Activated CD4-positive, alpha-beta T cell treated with anti-CD3 and anti-CD28 coated beads for 36 hours (primary cell): ENCODE results near the gene CACNA2D3. TPM values are rescaled to one million over a fixed set of nuclear protein-coding genes. Genes with fewer than 3 reads are reported as not detected.
"Not testable (repeated sequence)": the region's sequence is repeated elsewhere in the genome, so short reads cannot be mapped to it uniquely, and the experiment has no call there.

Experiments
- ATAC-seq: fragments of 200-7000 bp; cut with Tn5 transposase; one replicate; pipeline ENCODE4 v1.10.0; 2021; ENCODE audit warnings: mild to moderate bottlenecking, moderate library complexity
- CTCF ChIA-PET: fragments of 350-600 bp; sonication (Branson Sonifier 250); formaldehyde crosslinking; loops from one replicate; lab custom pipeline; 2021; ENCODE audit warnings: antibody characterized with exemption; lab: Charles Lee
- POLR2A ChIA-PET: fragments of 350-600 bp; sonication (Branson Sonifier 250); formaldehyde crosslinking; loops from one replicate; lab custom pipeline; 2021; ENCODE audit warnings: antibody characterized with exemption, inconsistent platforms; lab: Charles Lee
- DNase-seq: peaks from one replicate; pipeline ENCODE4 v3.0.0-alpha.2; 2020
- H3K27ac Mint-ChIP-seq: one replicate; pipeline ENCODE4 v1.8.0; 2021; ENCODE audit warnings: mixed read lengths
- H3K27me3 Mint-ChIP-seq: one replicate; pipeline ENCODE4 v1.8.0; 2021; ENCODE audit warnings: mixed read lengths
- H3K36me3 Mint-ChIP-seq: one replicate; pipeline ENCODE4 v1.8.0; 2021; ENCODE audit warnings: low read depth, mixed read lengths
- H3K4me1 Mint-ChIP-seq: one replicate; pipeline ENCODE4 v1.8.0; 2021; ENCODE audit warnings: mixed read lengths
- H3K4me3 Mint-ChIP-seq: one replicate; pipeline ENCODE4 v1.8.0; 2021; ENCODE audit warnings: mild to moderate bottlenecking, moderate library complexity, mixed read lengths
- H3K9me3 Mint-ChIP-seq: one replicate; pipeline ENCODE4 v1.8.0; 2021; ENCODE audit warnings: low read depth, mixed read lengths
- intact Hi-C, 2 experiments: fragments of 100-400 bp; cut with DNase I in 1 of 2; cut with micrococcal nuclease in 1 of 2; formaldehyde crosslinking; loops; one replicate each; pipeline versions ENCODE4 v1.14.2 to v1.15.1; 2022 to 2024; cut with DNase I, micrococcal nuclease
- total RNA-seq, 2 experiments: library from RNA; stranded (reverse); gene quantifications; one replicate each; pipeline ENCODE4 v1.2.3, GENCODE V29; 2021

Gene CACNA2D3
- total RNA-seq, 2 experiments from 2014 or later, result not detected

DNA sequence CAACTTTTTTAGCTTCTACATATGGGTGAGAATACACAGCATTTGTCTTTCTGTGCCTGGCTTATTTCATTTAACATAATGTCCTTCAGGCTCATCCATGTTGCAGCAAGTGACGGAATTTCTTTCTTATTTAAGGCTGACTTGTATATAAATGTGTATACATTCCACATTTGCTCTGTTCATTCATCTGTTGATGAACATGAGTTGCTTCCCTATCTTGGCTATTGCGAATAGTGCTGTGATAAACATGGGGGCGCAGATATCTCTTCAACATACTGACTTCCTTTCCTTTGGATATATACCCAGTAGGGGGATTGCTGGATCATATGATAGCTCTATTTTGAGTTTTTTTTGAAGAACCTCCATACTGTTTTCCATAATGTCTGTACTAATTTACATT is 332.5 kb downstream of the CACNA2D3 start:
- Mint-ChIP-seq H3K4me1 (no peaks in the 10 kb centered on the region), H3K36me3 (no peaks in the 10 kb centered on the region), H3K27ac (no peak overlapping the region), H3K9me3 (peaks cover 14% of the 10 kb centered on the region), H3K4me3 (no peak overlapping the region), H3K27me3 (peaks cover 4% of the 10 kb centered on the region)
- intact Hi-C loops, result no loop called here
- ATAC-seq (no peak), DNase-seq (no peak)
- ChIA-PET CTCF (no interaction called here), POLR2A (no interaction called here)

DNA sequence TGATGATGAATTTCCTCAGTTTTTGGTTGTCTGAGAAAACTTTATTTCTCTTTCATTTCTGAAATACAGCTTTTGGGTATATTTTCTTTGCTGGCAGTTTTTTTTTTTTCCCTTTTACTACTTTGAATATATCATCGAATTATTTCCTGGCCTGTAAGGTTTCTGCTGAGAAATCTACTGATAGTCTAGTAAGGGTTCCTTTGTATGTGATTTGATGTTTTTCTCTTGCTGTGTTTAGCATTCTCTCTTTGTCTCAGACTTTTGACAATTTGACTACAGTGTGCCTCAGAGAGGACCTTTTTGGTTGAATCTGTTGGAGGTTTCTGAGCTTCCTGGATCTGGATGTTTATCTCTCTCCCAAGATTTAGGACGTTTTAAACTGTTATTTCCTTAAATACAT is 336.0 kb downstream of the CACNA2D3 start:
- Mint-ChIP-seq H3K36me3 (no peaks in the 10 kb centered on the region), H3K27me3 (peaks cover 2% of the 10 kb centered on the region), H3K27ac (no peak overlapping the region), H3K4me1 (no peaks in the 10 kb centered on the region), H3K9me3 (peaks cover 18% of the 10 kb centered on the region), H3K4me3 (no peak overlapping the region)
- ChIA-PET POLR2A (no interaction called here), CTCF (no interaction called here)
- DNase-seq (no peak), ATAC-seq (no peak)
- intact Hi-C loops, result no loop called here

DNA sequence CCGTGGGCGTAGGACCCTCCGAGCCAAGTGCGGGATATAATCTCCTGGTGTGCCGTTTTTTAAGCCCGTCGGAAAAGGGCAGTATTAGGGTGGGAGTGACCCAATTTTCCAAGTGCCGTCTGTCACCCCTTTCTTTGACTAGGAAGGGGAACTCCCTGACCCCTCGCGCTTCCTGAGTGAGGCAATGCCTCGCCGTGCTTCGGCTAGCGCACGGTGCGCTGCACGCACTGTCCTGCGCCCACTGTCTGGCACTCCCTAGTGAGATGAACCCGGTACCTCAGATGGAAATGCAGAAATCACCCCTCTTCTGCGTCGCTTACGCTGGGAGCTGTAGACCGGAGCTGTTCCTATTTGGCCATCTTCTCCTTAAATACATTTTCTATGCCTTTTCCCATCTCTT is 342.2 kb downstream of the CACNA2D3 start:
- DNase-seq, intact Hi-C loops, CTCF ChIA-PET: not testable (repeated sequence)

DNA sequence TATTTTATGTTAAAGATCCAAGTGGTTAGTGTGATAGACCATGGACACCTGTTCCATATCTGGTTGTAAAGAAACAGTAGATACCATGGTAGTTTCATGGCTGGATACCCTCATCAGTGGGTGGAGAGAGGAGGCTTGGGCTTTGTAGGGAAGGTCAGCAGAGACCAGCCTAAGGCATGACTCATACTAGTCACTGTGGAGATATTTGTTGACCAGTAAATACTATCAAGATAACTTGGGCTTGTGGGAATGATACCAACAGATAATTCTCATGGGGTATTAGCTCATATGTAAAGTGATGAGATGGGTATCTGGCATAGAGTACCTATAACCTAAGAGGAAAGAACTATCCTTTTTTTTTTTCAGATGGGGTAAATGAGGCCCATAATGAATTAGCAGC is 354.5 kb downstream of the CACNA2D3 start:
- intact Hi-C loops, result no loop called here
- H3K4me3 Mint-ChIP-seq, result no peak overlapping the region
- no peak for ATAC-seq

More for the DNA sequence above, 342.2 kb downstream of the CACNA2D3 start:
- H3K9me3 Mint-ChIP-seq, result peaks cover 26% of the 10 kb centered on the region
- POLR2A ChIA-PET, H3K4me3 Mint-ChIP-seq, H3K36me3 Mint-ChIP-seq, H3K27me3 Mint-ChIP-seq, ATAC-seq, H3K27ac Mint-ChIP-seq, H3K4me1 Mint-ChIP-seq: not testable (repeated sequence)

DNA sequence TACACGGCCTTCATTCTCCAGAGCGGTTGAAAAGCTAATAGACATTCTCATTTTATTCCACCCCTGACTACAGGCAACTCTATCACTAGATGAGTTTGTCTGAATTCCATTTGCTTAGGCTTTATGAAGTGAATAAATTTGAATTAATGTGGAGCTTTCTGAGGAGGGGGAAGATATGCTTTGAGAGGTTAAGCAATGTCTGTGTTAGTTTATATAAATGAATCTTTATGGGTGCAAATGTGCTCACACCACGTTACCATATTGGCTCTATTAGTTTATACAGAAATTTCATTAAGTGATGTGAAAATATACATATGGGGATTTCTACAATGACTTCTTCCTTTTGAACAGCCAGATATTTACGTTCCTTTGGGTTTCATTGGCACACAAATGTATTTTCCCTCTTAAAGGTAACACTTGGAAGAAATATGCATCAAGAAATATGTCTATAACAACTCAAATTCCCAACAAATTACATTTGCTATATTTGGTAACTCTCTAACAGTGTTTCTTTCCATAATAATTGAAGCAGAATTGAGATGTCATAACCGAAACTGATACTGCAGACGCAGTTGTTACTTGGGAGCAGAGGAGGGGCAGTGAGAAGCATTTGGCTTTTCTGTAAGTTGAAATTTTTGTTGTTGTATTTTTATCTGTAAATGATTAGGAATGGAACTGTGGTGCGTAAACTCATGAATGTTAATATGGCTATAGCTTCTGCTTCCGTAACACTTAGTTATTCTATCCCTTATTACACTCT is 359.4 kb downstream of the CACNA2D3 start:
- Mint-ChIP-seq H3K27me3 (peaks cover 2% of the 10 kb centered on the region), H3K4me3 (no peak overlapping the region), H3K4me1 (no peaks in the 10 kb centered on the region), H3K27ac (no peak overlapping the region), H3K9me3 (peaks cover 6% of the 10 kb centered on the region), H3K36me3 (peaks cover 2% of the 10 kb centered on the region)
- CTCF ChIA-PET, result no interaction called here
- no peak for DNase-seq
- POLR2A ChIA-PET, result no interaction called here
- ATAC-seq, result no peak
- intact Hi-C loops, result no loop called here

More for the DNA sequence above, 354.5 kb downstream of the CACNA2D3 start:
- H3K4me1 Mint-ChIP-seq, result no peaks in the 10 kb centered on the region
- H3K36me3 Mint-ChIP-seq, result peaks cover 2% of the 10 kb centered on the region
- POLR2A ChIA-PET, result no interaction called here
- peaks cover 18% of the 10 kb centered on the region for H3K9me3 Mint-ChIP-seq
- DNase-seq, result no peak
- CTCF ChIA-PET, result no interaction called here
- H3K27me3 Mint-ChIP-seq, result peaks cover 2% of the 10 kb centered on the region
- H3K27ac Mint-ChIP-seq, result no peak overlapping the region

DNA sequence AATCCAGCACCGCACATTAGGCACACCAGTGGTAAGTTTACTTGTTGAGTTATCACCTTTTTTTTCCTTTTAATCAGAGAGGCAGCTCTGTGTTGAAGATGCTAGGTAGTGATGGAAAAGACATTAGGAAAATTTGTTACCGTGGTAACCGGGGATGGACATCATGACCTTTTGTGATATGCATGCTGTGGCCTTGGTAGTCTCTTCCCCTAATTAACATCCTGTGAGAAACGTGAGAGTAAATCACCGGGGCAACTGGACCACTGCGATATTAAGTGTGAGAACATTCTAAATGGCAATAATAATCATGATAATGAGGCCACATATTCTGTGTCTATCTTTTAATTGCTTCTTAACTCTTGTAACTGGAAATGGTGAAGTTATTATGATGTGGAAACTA is 362.0 kb downstream of the CACNA2D3 start:
- ChIA-PET POLR2A (no interaction called here), CTCF (no interaction called here)
- Mint-ChIP-seq H3K27ac (no peak overlapping the region), H3K36me3 (no peaks in the 10 kb centered on the region), H3K4me3 (no peak overlapping the region), H3K9me3 (peaks cover 2% of the 10 kb centered on the region), H3K4me1 (no peaks in the 10 kb centered on the region), H3K27me3 (peaks cover 3% of the 10 kb centered on the region)
- ATAC-seq, result no peak
- no peak for DNase-seq
- intact Hi-C loops, result no loop called here

DNA sequence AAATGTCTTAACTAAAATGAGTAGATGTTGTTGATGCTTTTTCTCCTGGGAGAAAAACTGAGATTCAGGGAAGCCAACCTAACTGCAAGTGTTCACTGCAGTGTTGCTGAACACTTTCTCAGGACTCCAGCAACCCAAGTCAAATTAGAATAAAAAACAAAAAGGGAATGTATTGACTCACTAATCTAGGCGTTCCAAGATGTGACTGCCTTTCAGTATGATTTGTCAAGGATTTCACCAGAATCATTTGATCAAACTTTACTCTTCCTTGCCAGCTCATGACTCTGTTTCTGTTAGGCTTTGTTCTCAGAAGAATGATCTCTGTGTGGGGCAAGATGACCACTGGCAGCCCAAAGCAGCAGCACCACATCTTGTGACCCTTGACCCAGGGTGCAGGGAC is 364.0 kb downstream of the CACNA2D3 start:
- H3K4me1 Mint-ChIP-seq, result no peaks in the 10 kb centered on the region
- intact Hi-C loops, result no loop called here

DNA sequence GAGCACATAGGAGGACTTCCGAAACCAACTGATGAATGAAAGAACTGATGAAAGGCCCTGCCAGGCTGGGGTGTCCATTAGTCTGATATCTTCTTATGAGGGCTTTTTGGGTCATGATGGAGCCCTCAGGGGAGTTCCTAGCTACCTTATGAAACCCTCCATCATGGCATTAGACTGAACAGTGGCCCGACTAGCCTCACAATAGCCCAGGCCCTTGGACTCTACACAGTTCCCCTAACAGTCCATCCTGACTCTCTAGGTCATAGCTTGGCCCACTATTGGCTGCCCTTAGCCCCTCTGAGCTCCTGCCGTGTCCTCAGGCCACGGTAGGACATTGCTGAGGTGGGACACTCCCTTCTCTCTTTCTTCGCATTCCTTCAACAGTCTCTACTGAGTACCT is 365.9 kb downstream of the CACNA2D3 start:
- DNase-seq, result no peak
- intact Hi-C loops, result no loop called here
- no peaks in the 10 kb centered on the region for H3K36me3 Mint-ChIP-seq
- peaks cover 3% of the 10 kb centered on the region for H3K27me3 Mint-ChIP-seq
- H3K27ac Mint-ChIP-seq, result no peak overlapping the region
- peaks cover 2% of the 10 kb centered on the region for H3K9me3 Mint-ChIP-seq
- POLR2A ChIA-PET, result no interaction called here
- H3K4me3 Mint-ChIP-seq, result no peak overlapping the region
- CTCF ChIA-PET, result no interaction called here
- no peak for ATAC-seq
- H3K4me1 Mint-ChIP-seq, result no peaks in the 10 kb centered on the region

More for the DNA sequence above, 364.0 kb downstream of the CACNA2D3 start:
- peaks cover 2% of the 10 kb centered on the region for H3K9me3 Mint-ChIP-seq
- H3K27ac Mint-ChIP-seq, result no peak overlapping the region
- POLR2A ChIA-PET, result no interaction called here
- no peaks in the 10 kb centered on the region for H3K36me3 Mint-ChIP-seq
- ATAC-seq (no peak), DNase-seq (no peak)
- peaks cover 3% of the 10 kb centered on the region for H3K27me3 Mint-ChIP-seq
- CTCF ChIA-PET, result no interaction called here
- no peak overlapping the region for H3K4me3 Mint-ChIP-seq

DNA sequence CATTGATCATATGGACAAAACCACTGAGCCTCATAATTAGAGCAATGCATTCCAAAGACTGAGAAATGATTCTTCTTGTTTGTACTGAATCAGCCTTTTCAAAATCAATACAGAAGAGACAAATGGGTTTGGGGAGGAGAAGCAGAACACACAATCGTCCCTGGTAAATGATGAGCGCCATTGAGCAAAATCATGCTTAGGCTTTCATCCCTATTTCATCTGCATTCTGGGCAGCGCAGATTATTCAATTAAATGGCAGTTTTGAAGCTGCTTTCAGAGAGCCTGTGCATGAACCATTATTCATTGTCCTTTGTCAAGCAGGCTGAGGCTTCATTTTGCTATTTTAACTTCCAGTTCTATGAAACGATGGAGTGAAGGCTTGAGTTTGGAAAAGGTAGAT is 371.9 kb downstream of the CACNA2D3 start:
- ChIA-PET POLR2A (no interaction called here), CTCF (no interaction called here)
- intact Hi-C loops, result no loop called here
- no peak for ATAC-seq
- no peak overlapping the region for H3K27ac Mint-ChIP-seq
- no peak for DNase-seq
- no peak overlapping the region for H3K4me3 Mint-ChIP-seq
- H3K36me3 Mint-ChIP-seq, result no peaks in the 10 kb centered on the region
- peaks cover 9% of the 10 kb centered on the region for H3K9me3 Mint-ChIP-seq
- H3K4me1 Mint-ChIP-seq, result no peaks in the 10 kb centered on the region
- no peaks in the 10 kb centered on the region for H3K27me3 Mint-ChIP-seq

DNA sequence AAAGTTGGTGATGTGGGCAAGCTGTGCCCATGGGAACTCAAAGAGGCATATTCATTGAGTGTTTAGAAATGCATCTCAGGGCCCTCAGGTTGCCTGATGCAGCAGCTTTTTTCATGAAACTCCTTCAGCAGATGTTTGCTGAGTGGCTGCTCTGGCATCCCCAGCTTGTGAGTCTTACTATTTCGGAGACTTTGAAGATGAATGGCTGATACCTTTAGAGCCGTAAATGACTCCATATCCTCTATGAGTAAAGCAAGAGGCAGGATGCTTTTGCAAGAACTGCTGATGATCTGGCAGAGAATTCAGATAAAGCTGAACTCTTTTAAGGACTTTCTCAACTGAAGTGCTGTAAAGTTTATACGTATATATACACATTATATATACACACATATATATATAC is 384.3 kb downstream of the CACNA2D3 start:
- Mint-ChIP-seq H3K27ac (no peak overlapping the region), H3K27me3 (peaks cover 3% of the 10 kb centered on the region), H3K4me3 (no peak overlapping the region), H3K4me1 (no peaks in the 10 kb centered on the region), H3K36me3 (no peaks in the 10 kb centered on the region), H3K9me3 (peaks cover 6% of the 10 kb centered on the region)
- POLR2A ChIA-PET, result no interaction called here
- DNase-seq, result no peak
- CTCF ChIA-PET, result interaction anchor here (1.1 kb wide), 1 partner anchor 79 kb away, joined by 3 read pairs; no protein-coding TSS in a partner anchor
- no peak for ATAC-seq
- intact Hi-C loops, result no loop called here

DNA sequence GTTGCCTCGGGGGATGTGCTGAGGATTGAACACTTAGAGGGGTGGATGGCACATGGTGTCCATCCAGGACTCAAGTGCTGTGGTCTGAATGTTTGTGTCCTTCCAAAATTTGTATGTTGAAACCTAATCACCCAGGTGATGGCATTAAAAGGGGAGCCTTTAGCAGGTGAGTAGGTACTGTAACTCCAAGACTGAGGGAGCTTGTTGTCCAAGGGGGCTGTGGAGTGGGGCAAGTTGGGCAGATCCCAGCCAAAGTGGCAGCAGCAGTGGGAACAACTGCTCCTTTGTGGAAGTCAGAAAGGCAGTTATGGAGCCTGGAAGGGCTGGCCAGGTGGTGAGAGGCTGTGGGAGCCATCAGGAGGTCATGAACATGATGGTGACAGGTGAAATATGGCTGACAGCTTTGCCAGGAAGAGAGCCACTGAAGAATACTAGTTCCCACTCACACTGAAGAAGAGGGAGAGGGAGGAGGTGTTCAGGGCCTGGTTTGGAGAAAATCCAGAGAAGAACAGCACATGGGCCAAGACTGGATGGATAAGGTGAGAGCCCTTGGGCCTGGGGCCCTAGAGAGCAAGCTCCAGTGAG is 385.6 kb downstream of the CACNA2D3 start:
- no peak overlapping the region for H3K27ac Mint-ChIP-seq
- peaks cover 3% of the 10 kb centered on the region for H3K27me3 Mint-ChIP-seq
- H3K36me3 Mint-ChIP-seq, result no peaks in the 10 kb centered on the region
- CTCF ChIA-PET, result interaction anchor here (1.0 kb wide), 1 partner anchor 64 kb away, joined by 3 read pairs; no protein-coding TSS in a partner anchor
- no peaks in the 10 kb centered on the region for H3K4me1 Mint-ChIP-seq
- H3K4me3 Mint-ChIP-seq, result no peak overlapping the region
- intact Hi-C loops, result no loop called here
- POLR2A ChIA-PET, result no interaction called here
- H3K9me3 Mint-ChIP-seq, result peaks cover 4% of the 10 kb centered on the region
- ATAC-seq, result no peak
- DNase-seq, result no peak

DNA sequence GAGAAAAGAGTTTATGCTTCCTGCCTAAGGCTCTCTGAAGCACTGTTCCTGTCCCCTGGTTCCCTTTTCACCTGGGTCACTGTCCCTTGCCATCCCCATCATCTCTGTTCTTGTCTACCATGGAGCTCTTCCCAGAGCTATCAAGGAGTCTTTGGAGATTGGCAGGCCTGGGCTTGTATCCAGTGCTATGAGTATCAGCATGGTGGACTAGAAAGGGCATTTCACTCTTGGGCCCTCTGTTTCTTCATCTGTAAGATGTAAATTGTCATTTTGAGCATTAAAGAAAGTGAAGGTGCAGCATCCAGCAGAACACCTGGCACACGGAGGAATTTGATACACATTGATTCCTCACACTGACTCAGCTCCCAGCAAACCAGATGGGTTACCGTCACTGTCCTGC is 388.2 kb downstream of the CACNA2D3 start:
- no peak for DNase-seq
- peaks cover 2% of the 10 kb centered on the region for H3K36me3 Mint-ChIP-seq
- intact Hi-C loops, result no loop called here
- H3K4me1 Mint-ChIP-seq, result no peaks in the 10 kb centered on the region
- ATAC-seq, result no peak
- H3K27ac Mint-ChIP-seq, result no peak overlapping the region
- H3K9me3 Mint-ChIP-seq, result peaks cover 7% of the 10 kb centered on the region
- no peaks in the 10 kb centered on the region for H3K27me3 Mint-ChIP-seq
- no peak overlapping the region for H3K4me3 Mint-ChIP-seq
- ChIA-PET CTCF (no interaction called here), POLR2A (no interaction called here)
